B cell (primary cell): ENCODE results near the gene B4GALNT1. TPM values are rescaled to one million over a fixed set of nuclear protein-coding genes. Genes with fewer than 3 reads are reported as not detected.

ENCODE experiments used
- ATAC-seq: fragments of 200-7000 bp; cut with Tn5 transposase; one replicate; pipeline ENCODE4 v1.10.0; 2021; ENCODE audit warnings: low read depth, mild to moderate bottlenecking, moderate number of reproducible peaks, moderate library complexity
- CTCF ChIA-PET: fragments of 350-600 bp; sonication (Branson Sonifier 250); formaldehyde crosslinking; loops from one replicate; lab custom pipeline; 2021; ENCODE audit warnings: antibody characterized with exemption, inconsistent platforms; lab: Charles Lee
- POLR2A ChIA-PET: fragments of 350-600 bp; sonication (Branson Sonifier 250); formaldehyde crosslinking; loops from one replicate; lab custom pipeline; 2021; ENCODE audit warnings: antibody characterized with exemption; lab: Charles Lee
- DNase-seq: peaks from one replicate; pipeline ENCODE4 v3.0.0; 2013
- H2AFZ ChIP-seq: 2 replicates; pipeline ENCODE4 v1.6.1; 2012; ENCODE audit warnings: mild to moderate bottlenecking, low read depth, low read length; ENCODE audit not compliant: insufficient read depth, poor library complexity, severe bottlenecking
- H3K27ac ChIP-seq, 2 donors: 1 replicate in 1 of 2; 2 replicates in 1 of 2; pipeline ENCODE4 v1.5.1; 2012 to 2013; ENCODE audit warnings: low read length in 2 of 2, mild to moderate bottlenecking in 2 of 2, moderate library complexity in 1 of 2
- H3K27me3 ChIP-seq, 4 experiments: fragments of 200-600 bp in 1 of 4; sonication (generic) in 1 of 4; replicated peaks in 1 of 4; 1 replicate in 2 of 4; 2 replicates in 2 of 4; pipeline versions ENCODE4 v1.6.1 to v1.7.0; 2013 to 2016; ENCODE audit warnings: low read length in 3 of 4, mild to moderate bottlenecking in 2 of 4, mixed read lengths in 1 of 4, moderate library complexity in 1 of 4; ENCODE audit not compliant: insufficient read depth in 4 of 4, control insufficient read depth in 3 of 4; ENCODE audit errors: control extremely low read depth in 1 of 4
- H3K36me3 ChIP-seq, 2 experiments: replicated peaks in 1 of 2; 1 replicate in 1 of 2; 2 replicates in 1 of 2; pipeline versions ENCODE4 v1.6.1 to v1.7.1; 2013; ENCODE audit warnings: low read length in 1 of 2; ENCODE audit not compliant: insufficient read depth in 2 of 2, control insufficient read depth in 1 of 2; ENCODE audit errors: control extremely low read depth in 1 of 2, extremely low read depth in 1 of 2
- H3K4me1 ChIP-seq, 2 donors: fragments of 200-600 bp in 1 of 2; sonication (generic) in 1 of 2; 1 replicate in 1 of 2; 2 replicates in 1 of 2; pipeline versions ENCODE4 v1.5.1 to v1.6.1; 2013 to 2017; ENCODE audit warnings: low read length in 2 of 2; ENCODE audit not compliant: control insufficient read depth in 2 of 2, insufficient read depth in 2 of 2
- H3K4me2 ChIP-seq: replicated peaks from 2 replicates; pipeline ENCODE3; 2012; ENCODE audit warnings: mild to moderate bottlenecking, low read depth, low read length; ENCODE audit not compliant: poor library complexity, severe bottlenecking
- H3K4me3 ChIP-seq, 5 experiments: fragments of 200-600 bp in 1 of 5; sonication (generic) in 1 of 5; 1 replicate in 3 of 5; 2 replicates in 2 of 5; pipeline versions ENCODE4 v1.5.1 to v1.7.0; 2011 to 2016; ENCODE audit warnings: low read length in 4 of 5, mild to moderate bottlenecking in 4 of 5, low read depth in 2 of 5, control low read depth in 1 of 5, moderate library complexity in 1 of 5; ENCODE audit not compliant: insufficient read depth in 1 of 5; ENCODE audit errors: control extremely low read depth in 1 of 5, extremely low read depth in 1 of 5
- H3K79me2 ChIP-seq: fragments of 200-600 bp; sonication (generic); one replicate; pipeline ENCODE4 v1.6.0; 2016; ENCODE audit warnings: low read length; ENCODE audit not compliant: control insufficient read depth, insufficient read depth
- H3K9ac ChIP-seq: fragments of 200-600 bp; sonication (generic); 2 replicates; pipeline ENCODE4 v1.6.1; 2017; ENCODE audit warnings: mild to moderate bottlenecking, low read length, moderate library complexity
- H3K9me3 ChIP-seq, 3 donors: one replicate each; pipeline versions ENCODE4 v1.6.1 to v1.7.1; 2013; ENCODE audit warnings: low read length in 2 of 3; ENCODE audit not compliant: control insufficient read depth in 2 of 3, insufficient read depth in 1 of 3; ENCODE audit errors: control extremely low read depth in 1 of 3
- H4K20me1 ChIP-seq: 2 replicates; pipeline ENCODE4 v1.6.0; 2012; ENCODE audit warnings: mild to moderate bottlenecking, low read length; ENCODE audit not compliant: insufficient read depth, control insufficient read depth, poor library complexity, severe bottlenecking
- H3K27ac Mint-ChIP-seq: one replicate; pipeline ENCODE4 v1.8.0; 2021; ENCODE audit warnings: mixed read lengths
- H3K27me3 Mint-ChIP-seq: one replicate; pipeline ENCODE4 v1.8.0; 2021; ENCODE audit warnings: mixed read lengths
- H3K4me1 Mint-ChIP-seq: one replicate; pipeline ENCODE4 v1.8.0; 2021; ENCODE audit warnings: mixed read lengths
- H3K4me3 Mint-ChIP-seq: one replicate; pipeline ENCODE4 v1.8.0; 2021; ENCODE audit warnings: mixed read lengths
- H3K9me3 Mint-ChIP-seq: one replicate; pipeline ENCODE4 v1.8.0; 2022; ENCODE audit warnings: mixed read lengths; ENCODE audit not compliant: insufficient read depth
- CTCF ChIP-seq: fragments of 200-600 bp; IDR thresholded peaks from one replicate; pipeline ENCODE4 v1.8.0; 2022; ENCODE audit warnings: antibody characterized with exemption, mild to moderate bottlenecking
- EZH2 ChIP-seq: IDR thresholded peaks from 2 replicates; pipeline ENCODE4 v1.6.1; 2012; ENCODE audit warnings: borderline replicate concordance, low read depth, mild to moderate bottlenecking, moderate library complexity, low read length; ENCODE audit not compliant: insufficient read depth, poor library complexity, severe bottlenecking
- WGBS: methylation state at CpG from one replicate; pipeline ENCODE4 v1.1.5; 2013; ENCODE audit warnings: missing lambda C conversion rate; ENCODE audit not compliant: insufficient coverage; 5-methylcytosine and 5-hydroxymethylcytosine counted together
- intact Hi-C: fragments of 100-400 bp; cut with micrococcal nuclease; formaldehyde crosslinking; loops from one replicate; pipeline ENCODE4 v1.10.0; 2022
- polyA plus RNA-seq: library from polyadenylated mRNA; depleted of rRNA; stranded (reverse); fragments of >200 nt; gene quantifications from 2 replicates; pipeline ENCODE4 v1.2.3, GENCODE V29; 2012
- total RNA-seq, 2 donors: library from RNA; stranded (reverse); fragments of 120-200 nt in 1 of 2; gene quantifications; 1 replicate in 1 of 2; 2 replicates in 1 of 2; pipeline versions ENCODE4 v1.2.3 to v1.2.4, GENCODE V29; 2013 to 2022

Gene B4GALNT1
- total and polyA plus RNA-seq, 2 donors (not counting 1 experiment from before 2014, with no cell fraction given), result 0.04 to 0.22 TPM

GRCh38 chr12:57629897-57630471 lies 3.0 kb downstream of the B4GALNT1 start:
- Histone ChIP-seq H3K27ac (no peak overlapping the region), H3K36me3 (no peaks in the 10 kb centered on the region), H2AFZ (no peak overlapping the region), H3K9ac (no peak overlapping the region), H3K27me3 (peaks cover 0 to 89% (median 68%) of the 10 kb centered on the region in 4 experiments), H3K4me1 (peaks cover 27 to 39% of the 10 kb centered on the region in 2 donors), H3K4me3 (no peak overlapping the region), H3K4me2 (no peak overlapping the region), H3K9me3 (peaks cover 0 to 8% (median 0%) of the 10 kb centered on the region in 3 donors), H4K20me1 (no peaks in the 10 kb centered on the region), H3K79me2 (no peaks in the 10 kb centered on the region)
- 69% methylated on average over 2 of the region's 5 CpGs for WGBS
- Mint-ChIP-seq H3K4me1 (peaks cover 25% of the 10 kb centered on the region), H3K27me3 (peaks cover 67% of the 10 kb centered on the region), H3K9me3 (no peaks in the 10 kb centered on the region), H3K4me3 (no peak overlapping the region), H3K27ac (no peak overlapping the region)
- DNase-seq (peak; percentile 12), ATAC-seq (no peak)
- CTCF ChIA-PET, result interaction anchor here (0.8 to 1.9 kb wide), 6 partner anchors 8 to 73 kb away, joined by 3 to 9 read pairs (median 4); no protein-coding TSS in a partner anchor
- intact Hi-C loops, result loop anchor here (5.0 kb wide), 2 partner anchors 62 to 112 kb away; partner anchors contain the start of gene OS9
- POLR2A ChIA-PET, result no interaction called here
- TF ChIP-seq CTCF (no peak), EZH2 (no peak)
